Body of pancreas (tissue), 4 donors: Measurements from ENCODE around the gene RSRC2.

Experiments used
- POLR2A ChIP-seq, 3 donors: fragments of 450-650 bp; IDR thresholded peaks; one replicate each; pipeline ENCODE4 v1.6.1; 2016; ENCODE audit warnings: antibody characterized with exemption in 3 of 3, mild to moderate bottlenecking in 2 of 3
- TF ChIP-seq, protein P1 (sequence below), 7 experiments: fragments of 450-650 bp in 4 of 7; fragments of 200-600 bp in 3 of 7; sonication (generic) in 3 of 7; IDR thresholded peaks; one replicate each; pipeline ENCODE4 v1.5.1; 2016 to 2019; ENCODE audit warnings: antibody characterized with exemption in 7 of 7

DNA sequence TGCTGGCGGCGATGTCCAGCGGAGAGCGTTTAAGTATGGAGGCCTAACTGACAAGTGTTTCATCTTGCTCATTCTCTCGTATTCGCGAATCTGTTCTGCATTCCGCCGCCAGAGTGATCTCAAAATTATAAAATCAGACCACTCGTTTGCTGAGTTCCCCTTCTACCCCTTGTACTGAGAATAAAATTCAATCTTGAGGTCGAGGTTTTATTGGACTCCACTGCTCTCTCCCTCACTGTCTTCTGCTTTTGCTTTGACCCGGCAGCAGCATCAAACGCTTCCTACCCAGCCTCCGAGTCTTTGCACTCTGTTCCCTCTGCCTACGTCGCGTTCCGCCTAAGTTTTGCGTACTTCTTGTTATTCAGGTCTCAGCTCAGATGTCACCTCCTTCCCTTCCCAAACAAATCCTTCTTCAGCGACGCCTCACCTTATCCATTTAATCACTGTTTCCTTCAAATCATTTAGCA, 775 bp upstream of the RSRC2 start:
- TF ChIP-seq POLR2A (IDR thresholded peaks at IDR 0.05): no peak
- TF ChIP-seq, protein P1, sequence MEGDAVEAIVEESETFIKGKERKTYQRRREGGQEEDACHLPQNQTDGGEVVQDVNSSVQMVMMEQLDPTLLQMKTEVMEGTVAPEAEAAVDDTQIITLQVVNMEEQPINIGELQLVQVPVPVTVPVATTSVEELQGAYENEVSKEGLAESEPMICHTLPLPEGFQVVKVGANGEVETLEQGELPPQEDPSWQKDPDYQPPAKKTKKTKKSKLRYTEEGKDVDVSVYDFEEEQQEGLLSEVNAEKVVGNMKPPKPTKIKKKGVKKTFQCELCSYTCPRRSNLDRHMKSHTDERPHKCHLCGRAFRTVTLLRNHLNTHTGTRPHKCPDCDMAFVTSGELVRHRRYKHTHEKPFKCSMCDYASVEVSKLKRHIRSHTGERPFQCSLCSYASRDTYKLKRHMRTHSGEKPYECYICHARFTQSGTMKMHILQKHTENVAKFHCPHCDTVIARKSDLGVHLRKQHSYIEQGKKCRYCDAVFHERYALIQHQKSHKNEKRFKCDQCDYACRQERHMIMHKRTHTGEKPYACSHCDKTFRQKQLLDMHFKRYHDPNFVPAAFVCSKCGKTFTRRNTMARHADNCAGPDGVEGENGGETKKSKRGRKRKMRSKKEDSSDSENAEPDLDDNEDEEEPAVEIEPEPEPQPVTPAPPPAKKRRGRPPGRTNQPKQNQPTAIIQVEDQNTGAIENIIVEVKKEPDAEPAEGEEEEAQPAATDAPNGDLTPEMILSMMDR (IDR thresholded peaks at IDR 0.05): no peak
